ENCODE results near the gene SCRN2. TPM values are rescaled to one million over a fixed set of nuclear protein-coding genes. Genes with fewer than 3 reads are reported as not detected.
A peak's percentile ranks its signal among the peaks of the same experiment; 100 is the strongest.

Gene SCRN2
- total and polyA plus RNA-seq, 2 of the 8 experiments (the other 6 are each of a cell fraction or from before 2014, with no cell fraction given): 24.4 to 42.3 TPM

- TF ChIP-seq ATF2 (IDR thresholded peaks at IDR 0.05; ENCODE audit: low read length) (no peak), SP4 (IDR thresholded peaks at IDR 0.05; ENCODE audit: low read length) (no peak), CHD1 (IDR thresholded peaks at IDR 0.05; ENCODE audit: low read depth, low read length) (no peak), CHD7 (IDR thresholded peaks at IDR 0.05; ENCODE audit: insufficient replicate concordance, low read length) (no peak), JUN (IDR thresholded peaks at IDR 0.05; ENCODE audit: low read depth, low read length) (no peak), SIN3A (conservative IDR thresholded peaks at IDR 0.05 in 1 of 2, IDR thresholded peaks at IDR 0.05 in 1 of 2; ENCODE audit: low read depth in 1 of 2, low read length in 2 of 2) (peak in 1 of 2 experiments; percentile 44; a peak in 1 of 4 replicates), RNF2 (IDR thresholded peaks at IDR 0.05; ENCODE audit: borderline replicate concordance, low read depth, low read length, missing control alignments, poor library complexity, severe bottlenecking) (no peak), SIRT6 (IDR thresholded peaks at IDR 0.05; ENCODE audit: low read length) (no peak)
Measured at GRCh38 chr17:47889734-47890529, 48.9 kb upstream of the SCRN2 start (continued).

Measured in H1 (cell line).